T-helper 2 cell treated with Interferon-gamma antibody and Interleukin-4, amounts not matched to agents 5 μg/mL and 100 μg/mL, for 36 hours (primary cell): ENCODE measurements around the gene SEMA6A.
"Not testable (repeated sequence)": the region's sequence is repeated elsewhere in the genome, so short reads cannot be mapped to it uniquely, and the experiment has no call there.

Experiments used
- DNase-seq: peaks from one replicate; pipeline ENCODE4 v3.0.0; 2021; ENCODE audit warnings: low spot score
- H3K27ac Mint-ChIP-seq: one replicate; pipeline ENCODE4 v1.8.0; 2021; ENCODE audit warnings: mild to moderate bottlenecking, mixed read lengths
- H3K27me3 Mint-ChIP-seq: one replicate; pipeline ENCODE4 v1.8.0; 2021; ENCODE audit warnings: low read depth, mixed read lengths
- H3K36me3 Mint-ChIP-seq: one replicate; pipeline ENCODE4 v1.8.0; 2021; ENCODE audit warnings: low read depth, mixed read lengths
- H3K4me1 Mint-ChIP-seq: one replicate; pipeline ENCODE4 v1.8.0; 2021; ENCODE audit warnings: low read depth, mixed read lengths
- H3K4me3 Mint-ChIP-seq: one replicate; pipeline ENCODE4 v1.8.0; 2022; ENCODE audit warnings: mild to moderate bottlenecking, moderate library complexity, mixed read lengths
- H3K9me3 Mint-ChIP-seq: one replicate; pipeline ENCODE4 v1.8.0; 2021; ENCODE audit warnings: mixed read lengths

Gene SEMA6A

GRCh38 chr5:116546743-116547124, 27.9 kb downstream of the SEMA6A start:
- Mint-ChIP-seq H3K36me3 (no peaks in the 10 kb centered on the region), H3K9me3 (peaks cover 18% of the 10 kb centered on the region), H3K27ac (no peak overlapping the region), H3K27me3 (no peaks in the 10 kb centered on the region), H3K4me3 (no peak overlapping the region), H3K4me1 (no peaks in the 10 kb centered on the region)
- no peak for DNase-seq

- no peaks in the 10 kb centered on the region for H3K36me3 Mint-ChIP-seq
- no peaks in the 10 kb centered on the region for H3K4me1 Mint-ChIP-seq
- H3K9me3 Mint-ChIP-seq: peaks cover 18% of the 10 kb centered on the region
- DNase-seq: no peak
- no peak overlapping the region for H3K4me3 Mint-ChIP-seq
- H3K27ac Mint-ChIP-seq: no peak overlapping the region
- no peaks in the 10 kb centered on the region for H3K27me3 Mint-ChIP-seq
These were observed 28.4 kb downstream of the SEMA6A start for GRCh38 chr5:116546033-116546742.

GRCh38 chr5:116545465-116545864, 29.2 kb downstream of the SEMA6A start:
- H3K4me1 Mint-ChIP-seq, H3K36me3 Mint-ChIP-seq, H3K27me3 Mint-ChIP-seq, H3K4me3 Mint-ChIP-seq, H3K27ac Mint-ChIP-seq, DNase-seq: not testable (repeated sequence)
- H3K9me3 Mint-ChIP-seq: peaks cover 18% of the 10 kb centered on the region

- H3K4me3 Mint-ChIP-seq: no peak overlapping the region
- no peaks in the 10 kb centered on the region for H3K4me1 Mint-ChIP-seq
- H3K36me3 Mint-ChIP-seq: no peaks in the 10 kb centered on the region
- no peaks in the 10 kb centered on the region for H3K27me3 Mint-ChIP-seq
- H3K27ac Mint-ChIP-seq: no peak overlapping the region
- H3K9me3 Mint-ChIP-seq: peaks cover 18% of the 10 kb centered on the region
- no peak for DNase-seq
These were observed 29.9 kb downstream of the SEMA6A start for GRCh38 chr5:116544531-116545241.

- Mint-ChIP-seq H3K27ac (no peak overlapping the region), H3K27me3 (no peaks in the 10 kb centered on the region), H3K4me1 (no peaks in the 10 kb centered on the region), H3K9me3 (peaks cover 18% of the 10 kb centered on the region), H3K4me3 (no peak overlapping the region), H3K36me3 (no peaks in the 10 kb centered on the region)
- no peak for DNase-seq
These were observed 31.1 kb downstream of the SEMA6A start for GRCh38 chr5:116543501-116543900.

- H3K4me1 Mint-ChIP-seq: no peaks in the 10 kb centered on the region
- peaks cover 18% of the 10 kb centered on the region for H3K9me3 Mint-ChIP-seq
- H3K27ac Mint-ChIP-seq: no peak overlapping the region
- no peak for DNase-seq
- no peaks in the 10 kb centered on the region for H3K27me3 Mint-ChIP-seq
- no peaks in the 10 kb centered on the region for H3K36me3 Mint-ChIP-seq
- no peak overlapping the region for H3K4me3 Mint-ChIP-seq
These were observed 32.0 kb downstream of the SEMA6A start for GRCh38 chr5:116542619-116543018.

- Mint-ChIP-seq H3K27ac (no peak overlapping the region), H3K4me1 (no peaks in the 10 kb centered on the region), H3K36me3 (no peaks in the 10 kb centered on the region), H3K27me3 (no peaks in the 10 kb centered on the region), H3K9me3 (no peaks in the 10 kb centered on the region), H3K4me3 (no peak overlapping the region)
- no peak for DNase-seq
These were observed 35.4 kb downstream of the SEMA6A start for GRCh38 chr5:116539222-116539621.

- DNase-seq: no peak
These were observed 38.1 kb downstream of the SEMA6A start for GRCh38 chr5:116536316-116537083.

GRCh38 chr5:116534964-116535651, 39.5 kb downstream of the SEMA6A start:
- Mint-ChIP-seq H3K4me1 (no peaks in the 10 kb centered on the region), H3K27ac (no peak overlapping the region), H3K4me3 (no peak overlapping the region), H3K27me3 (no peaks in the 10 kb centered on the region), H3K9me3 (no peaks in the 10 kb centered on the region), H3K36me3 (no peaks in the 10 kb centered on the region)
- no peak for DNase-seq

More at GRCh38 chr5:116536316-116537083, 38.1 kb downstream of the SEMA6A start:
- H3K4me3 Mint-ChIP-seq: no peak overlapping the region
- no peaks in the 10 kb centered on the region for H3K9me3 Mint-ChIP-seq
- H3K4me1 Mint-ChIP-seq: no peaks in the 10 kb centered on the region
- no peaks in the 10 kb centered on the region for H3K36me3 Mint-ChIP-seq
- H3K27me3 Mint-ChIP-seq: no peaks in the 10 kb centered on the region
- no peak overlapping the region for H3K27ac Mint-ChIP-seq

- DNase-seq: no peak
- Mint-ChIP-seq H3K27ac (no peak overlapping the region), H3K4me3 (no peak overlapping the region), H3K36me3 (no peaks in the 10 kb centered on the region), H3K9me3 (no peaks in the 10 kb centered on the region), H3K4me1 (no peaks in the 10 kb centered on the region), H3K27me3 (no peaks in the 10 kb centered on the region)
These were observed 41.7 kb downstream of the SEMA6A start for GRCh38 chr5:116532762-116533525.

GRCh38 chr5:116531635-116532034, 43.0 kb downstream of the SEMA6A start:
- H3K27ac Mint-ChIP-seq: no peak overlapping the region
- no peaks in the 10 kb centered on the region for H3K36me3 Mint-ChIP-seq
- no peak overlapping the region for H3K4me3 Mint-ChIP-seq
- DNase-seq: no peak
- no peaks in the 10 kb centered on the region for H3K4me1 Mint-ChIP-seq
- H3K9me3 Mint-ChIP-seq: no peaks in the 10 kb centered on the region
- H3K27me3 Mint-ChIP-seq: no peaks in the 10 kb centered on the region

GRCh38 chr5:116531117-116531516, 43.5 kb downstream of the SEMA6A start:
- no peaks in the 10 kb centered on the region for H3K36me3 Mint-ChIP-seq
- no peaks in the 10 kb centered on the region for H3K4me1 Mint-ChIP-seq
- H3K27me3 Mint-ChIP-seq: no peaks in the 10 kb centered on the region
- no peak overlapping the region for H3K27ac Mint-ChIP-seq
- no peaks in the 10 kb centered on the region for H3K9me3 Mint-ChIP-seq
- H3K4me3 Mint-ChIP-seq: no peak overlapping the region
- DNase-seq: no peak

- Mint-ChIP-seq H3K4me1 (no peaks in the 10 kb centered on the region), H3K27me3 (peaks cover 2% of the 10 kb centered on the region), H3K27ac (no peak overlapping the region), H3K36me3 (no peaks in the 10 kb centered on the region), H3K9me3 (no peaks in the 10 kb centered on the region), H3K4me3 (no peak overlapping the region)
- no peak for DNase-seq
These were observed 44.3 kb downstream of the SEMA6A start for GRCh38 chr5:116530276-116530675.
